Stomach (tissue), 4 donors: Measurements from ENCODE around the gene CDHR3.

Experiments
- CTCF ChIP-seq, 7 experiments: fragments of 450-650 bp in 4 of 7; fragments of 200-600 bp in 3 of 7; sonication (generic) in 3 of 7; IDR thresholded peaks; one replicate each; pipeline ENCODE4 v1.5.1; 2016 to 2019; ENCODE audit warnings: antibody characterized with exemption in 7 of 7, control low read depth in 2 of 7, mild to moderate bottlenecking in 1 of 7
- EP300 ChIP-seq: sonication (generic); formaldehyde crosslinking; IDR thresholded peaks from one replicate; pipeline ENCODE4 v1.6.1; 2017; ENCODE audit warnings: antibody characterized with exemption
- POLR2A ChIP-seq, 4 donors: fragments of 450-650 bp; IDR thresholded peaks; one replicate each; pipeline ENCODE4 v1.6.1; 2016; ENCODE audit warnings: antibody characterized with exemption in 4 of 4, control low read depth in 2 of 4, mild to moderate bottlenecking in 1 of 4, moderate library complexity in 1 of 4
- POLR2AphosphoS5 ChIP-seq, 3 donors: sonication (generic); formaldehyde crosslinking; IDR thresholded peaks; one replicate each; pipeline ENCODE4 v1.6.1; 2016; ENCODE audit warnings: antibody characterized with exemption in 3 of 3

GRCh38 chr7:105989191-105989590, 26.1 kb downstream of the CDHR3 start:
- TF ChIP-seq CTCF (IDR thresholded peaks at IDR 0.05) (no peak), POLR2AphosphoS5 (IDR thresholded peaks at IDR 0.05) (no peak), EP300 (no peak), POLR2A (IDR thresholded peaks at IDR 0.05) (no peak)
